Measurements from ENCODE around the gene PDE3B. TPM values are rescaled to one million over a fixed set of nuclear protein-coding genes. Genes with fewer than 3 reads are reported as not detected.

PDE3B gene
- total RNA-seq, 1 donor from 2014 or later, result 3.1 TPM

DNA sequence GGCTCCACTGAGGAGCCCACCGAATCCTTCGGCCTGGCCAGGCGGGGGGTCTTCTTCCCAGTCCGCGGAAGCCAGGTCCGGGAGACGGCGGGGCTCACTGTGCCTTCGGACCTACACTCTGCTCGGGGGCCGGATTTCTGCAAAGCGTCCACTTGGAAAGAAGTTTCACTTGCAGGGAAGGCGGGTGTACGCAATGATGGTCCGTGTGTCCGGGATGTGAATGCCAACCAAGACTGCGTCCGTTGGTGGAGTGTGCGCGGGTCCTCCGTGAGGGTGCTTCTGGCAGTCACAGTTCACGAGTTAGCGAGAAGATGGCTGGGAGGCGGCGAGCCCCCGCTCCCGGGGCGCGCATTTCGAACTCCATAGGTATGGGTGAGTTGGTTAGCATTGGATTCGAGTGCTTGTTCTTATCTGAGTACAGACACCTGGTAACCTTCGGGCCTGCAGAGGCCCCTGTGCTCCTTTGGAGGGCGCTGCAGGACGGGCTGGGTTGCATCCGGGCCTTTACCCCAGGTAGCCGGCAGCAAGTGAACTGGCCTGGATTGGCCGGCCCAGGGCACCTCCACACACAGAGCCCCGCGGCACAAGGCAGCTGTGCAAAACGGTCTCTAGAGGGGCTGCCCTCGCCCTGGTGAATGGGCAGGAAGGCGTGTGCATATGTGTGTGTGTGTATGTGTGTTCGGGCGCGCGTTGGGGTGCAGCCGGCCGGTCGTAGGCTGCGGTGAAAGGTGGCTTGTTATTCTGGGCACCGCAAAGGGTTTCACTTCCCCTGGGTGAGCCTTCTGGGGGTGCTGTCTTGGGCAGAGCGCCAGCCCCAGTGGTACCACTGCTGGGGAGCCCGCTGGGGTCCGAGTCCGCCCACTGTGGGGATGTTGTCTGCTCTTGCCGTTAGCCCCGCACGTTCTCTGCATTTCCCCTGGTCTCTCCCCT is 261.8 kb downstream of the PDE3B start:
- Histone ChIP-seq H3K36me3 (ENCODE audit: control insufficient read depth, insufficient read depth, low read length) (no peaks in the 10 kb centered on the region), H3K4me3 (ENCODE audit: low read depth, low read length) (peak overlapping the region; percentile 58), H3K27me3 (ENCODE audit: control insufficient read depth, insufficient read depth, low read length) (no peaks in the 10 kb centered on the region)
- TF ChIP-seq, protein P1, sequence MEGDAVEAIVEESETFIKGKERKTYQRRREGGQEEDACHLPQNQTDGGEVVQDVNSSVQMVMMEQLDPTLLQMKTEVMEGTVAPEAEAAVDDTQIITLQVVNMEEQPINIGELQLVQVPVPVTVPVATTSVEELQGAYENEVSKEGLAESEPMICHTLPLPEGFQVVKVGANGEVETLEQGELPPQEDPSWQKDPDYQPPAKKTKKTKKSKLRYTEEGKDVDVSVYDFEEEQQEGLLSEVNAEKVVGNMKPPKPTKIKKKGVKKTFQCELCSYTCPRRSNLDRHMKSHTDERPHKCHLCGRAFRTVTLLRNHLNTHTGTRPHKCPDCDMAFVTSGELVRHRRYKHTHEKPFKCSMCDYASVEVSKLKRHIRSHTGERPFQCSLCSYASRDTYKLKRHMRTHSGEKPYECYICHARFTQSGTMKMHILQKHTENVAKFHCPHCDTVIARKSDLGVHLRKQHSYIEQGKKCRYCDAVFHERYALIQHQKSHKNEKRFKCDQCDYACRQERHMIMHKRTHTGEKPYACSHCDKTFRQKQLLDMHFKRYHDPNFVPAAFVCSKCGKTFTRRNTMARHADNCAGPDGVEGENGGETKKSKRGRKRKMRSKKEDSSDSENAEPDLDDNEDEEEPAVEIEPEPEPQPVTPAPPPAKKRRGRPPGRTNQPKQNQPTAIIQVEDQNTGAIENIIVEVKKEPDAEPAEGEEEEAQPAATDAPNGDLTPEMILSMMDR (IDR thresholded peaks at IDR 0.05; ENCODE audit: insufficient read depth, low read length, poor library complexity, severe bottlenecking), result peak; percentile 77
- DNase-seq (ENCODE audit: low read depth), result no peak

DNA sequence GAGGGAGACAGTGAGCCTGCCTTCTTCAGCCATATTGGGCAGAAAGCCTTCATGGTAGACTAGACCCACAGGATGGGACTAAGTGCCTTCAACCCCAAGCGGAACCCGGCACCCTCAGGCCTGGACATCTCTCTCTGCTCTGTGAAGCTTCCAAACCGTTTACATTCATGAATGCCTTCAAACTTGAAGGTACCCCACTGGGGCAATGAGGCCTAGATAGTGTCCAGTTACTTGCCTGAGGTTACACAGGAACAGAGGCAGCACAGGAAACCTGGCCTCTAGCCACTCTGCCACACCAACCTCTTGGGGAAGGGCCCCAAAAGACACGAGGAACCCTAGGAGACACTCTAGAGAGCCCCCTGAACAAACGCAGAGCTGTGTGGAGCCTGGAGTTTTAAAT is 263.0 kb downstream of the PDE3B start:
- Histone ChIP-seq H3K27me3 (ENCODE audit: control insufficient read depth, insufficient read depth, low read length) (no peaks in the 10 kb centered on the region), H3K36me3 (ENCODE audit: control insufficient read depth, insufficient read depth, low read length) (no peaks in the 10 kb centered on the region), H3K4me3 (ENCODE audit: low read depth, low read length) (no peak overlapping the region)
- no peak for DNase-seq (ENCODE audit: low read depth)
- TF ChIP-seq, protein P1 (IDR thresholded peaks at IDR 0.05; ENCODE audit: insufficient read depth, low read length, poor library complexity, severe bottlenecking), result no peak

DNA sequence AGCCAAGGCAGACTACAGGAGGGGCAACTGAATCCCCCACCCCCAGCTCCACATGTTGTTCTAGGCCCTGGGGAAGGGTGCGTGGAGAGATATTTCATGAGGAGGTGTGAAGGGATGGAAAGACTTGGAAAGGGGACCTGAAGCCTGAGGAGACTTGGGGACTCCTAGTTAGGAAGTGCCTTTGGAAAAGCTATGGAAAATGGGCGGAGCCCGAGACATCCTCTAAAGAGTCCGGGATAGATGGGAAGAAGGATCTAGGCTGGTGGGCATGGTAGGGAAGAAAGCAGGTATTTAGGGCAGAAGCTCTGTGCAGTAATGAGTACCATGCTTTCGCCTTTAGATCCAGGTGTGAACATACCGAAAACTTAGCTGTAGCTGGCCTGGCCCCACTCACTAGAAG is 263.4 kb downstream of the PDE3B start:
- TF ChIP-seq, protein P1 (IDR thresholded peaks at IDR 0.05; ENCODE audit: insufficient read depth, low read length, poor library complexity, severe bottlenecking), result no peak
- no peak for DNase-seq (ENCODE audit: low read depth)
- Histone ChIP-seq H3K36me3 (ENCODE audit: control insufficient read depth, insufficient read depth, low read length) (no peaks in the 10 kb centered on the region), H3K27me3 (ENCODE audit: control insufficient read depth, insufficient read depth, low read length) (no peaks in the 10 kb centered on the region), H3K4me3 (ENCODE audit: low read depth, low read length) (no peak overlapping the region)

DNA sequence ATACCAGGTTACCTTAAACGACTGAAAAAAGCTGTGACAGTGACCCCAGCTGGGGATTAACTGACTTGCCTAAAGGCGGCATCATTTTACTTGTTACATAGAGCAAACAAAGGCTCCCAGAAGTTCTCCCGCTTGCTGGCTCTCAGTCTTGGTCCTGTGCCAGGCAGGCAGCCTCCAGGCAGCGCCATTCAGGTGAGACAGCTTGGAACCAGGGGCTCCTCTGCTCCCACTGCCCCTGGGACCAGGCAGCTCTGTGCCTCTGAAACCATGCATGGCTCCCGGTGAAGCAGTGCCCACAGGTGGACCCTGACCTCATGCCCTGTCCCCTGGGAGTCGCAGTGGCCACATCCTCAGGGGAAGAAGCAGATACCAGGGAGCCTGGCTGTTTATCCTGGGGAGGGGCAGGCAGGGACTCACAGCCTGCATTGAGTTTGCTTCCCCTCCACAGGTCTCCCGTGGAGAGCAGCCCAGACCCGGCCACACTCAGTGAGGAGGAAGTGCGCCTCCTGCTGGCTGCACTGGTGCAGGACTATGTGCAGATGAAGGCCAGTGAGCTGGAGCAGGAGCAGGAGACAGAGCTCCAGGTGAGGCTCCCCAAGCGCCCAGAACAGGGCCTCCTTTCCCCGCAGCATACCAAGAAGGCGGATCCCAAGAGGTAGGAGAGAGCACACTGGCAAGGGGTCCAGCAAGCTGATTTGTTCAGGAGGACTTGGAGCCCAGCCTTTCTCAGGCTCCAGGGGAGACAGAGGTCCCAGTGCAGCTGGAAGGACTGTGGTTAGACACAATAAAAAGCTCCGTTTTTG is 264.0 kb downstream of the PDE3B start:
- TF ChIP-seq, protein P1 (IDR thresholded peaks at IDR 0.05; ENCODE audit: insufficient read depth, low read length, poor library complexity, severe bottlenecking), result peak; percentile 84
- Histone ChIP-seq H3K4me3 (ENCODE audit: low read depth, low read length) (no peak overlapping the region), H3K27me3 (ENCODE audit: control insufficient read depth, insufficient read depth, low read length) (no peaks in the 10 kb centered on the region), H3K36me3 (ENCODE audit: control insufficient read depth, insufficient read depth, low read length) (no peaks in the 10 kb centered on the region)
- no peak for DNase-seq (ENCODE audit: low read depth)

DNA sequence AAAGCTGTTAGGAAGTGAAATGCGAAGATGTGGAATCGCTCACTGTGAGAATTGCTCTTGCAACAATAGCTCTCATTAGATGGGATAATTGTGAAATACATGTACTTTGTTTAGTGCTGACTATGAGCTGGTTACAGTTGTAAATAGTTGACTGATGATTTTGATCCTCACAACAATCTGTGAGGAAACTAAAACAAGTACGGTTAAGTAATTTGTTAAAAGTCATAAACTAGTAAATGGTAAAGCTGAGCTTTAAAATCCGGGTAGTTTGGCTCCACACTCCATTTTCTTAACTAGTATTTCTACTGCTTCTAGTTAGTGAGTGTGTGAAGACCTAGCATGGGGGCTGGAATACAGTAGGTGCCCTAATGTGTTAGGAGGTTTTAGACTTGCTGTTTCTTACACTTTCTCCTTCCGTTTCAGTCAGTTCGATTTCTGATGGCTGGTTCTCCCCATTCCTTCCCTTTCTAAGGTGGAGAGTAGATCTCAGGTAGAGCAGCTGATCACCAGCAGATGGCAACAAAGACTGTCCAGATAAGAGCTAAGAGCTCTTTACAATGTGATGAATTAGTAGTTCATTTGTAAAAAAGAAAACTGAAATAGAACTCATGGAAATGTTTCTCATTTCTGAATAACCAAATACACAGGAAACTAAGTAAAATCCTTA is 264.7 kb downstream of the PDE3B start:
- TF ChIP-seq, protein P1 (IDR thresholded peaks at IDR 0.05; ENCODE audit: insufficient read depth, low read length, poor library complexity, severe bottlenecking), result peak; percentile 82
- no peak for DNase-seq (ENCODE audit: low read depth)
- Histone ChIP-seq H3K4me3 (ENCODE audit: low read depth, low read length) (no peak overlapping the region), H3K36me3 (ENCODE audit: control insufficient read depth, insufficient read depth, low read length) (no peaks in the 10 kb centered on the region), H3K27me3 (ENCODE audit: control insufficient read depth, insufficient read depth, low read length) (no peaks in the 10 kb centered on the region)
